Uterus (tissue), 4 donors: ENCODE data around the gene CST9L. TPM values are rescaled to one million over a fixed set of nuclear protein-coding genes. Genes with fewer than 3 reads are reported as not detected.

Source experiments
- DNase-seq, 2 donors: peaks; one replicate each; pipeline ENCODE4 v3.0.0-alpha.2; 2019 to 2020
- H3K27ac ChIP-seq, 2 donors: fragments of 200-600 bp; sonication (generic); 1 replicate in 1 of 2; 2 replicates in 1 of 2; pipeline ENCODE4 v1.5.1; 2016 to 2018
- H3K27me3 ChIP-seq, 2 donors: fragments of 200-600 bp; sonication (generic); one replicate each; pipeline ENCODE4 v1.5.1; 2018 to 2019; ENCODE audit warnings: control low read depth in 1 of 2
- H3K36me3 ChIP-seq, 2 donors: fragments of 200-600 bp; sonication (generic); one replicate each; pipeline ENCODE4 v1.5.1; 2019; ENCODE audit warnings: control low read depth in 1 of 2
- H3K4me1 ChIP-seq, 2 donors: fragments of 200-600 bp; sonication (generic); one replicate each; pipeline ENCODE4 v1.5.1; 2018 to 2019; ENCODE audit warnings: control low read depth in 1 of 2
- H3K4me3 ChIP-seq, 2 donors: fragments of 200-600 bp; sonication (generic); 1 replicate in 1 of 2; 2 replicates in 1 of 2; pipeline ENCODE4 v1.5.1; 2018 to 2019; ENCODE audit warnings: mild to moderate bottlenecking in 1 of 2
- H3K9me3 ChIP-seq, 2 donors: fragments of 200-600 bp; sonication (generic); one replicate each; pipeline ENCODE4 v1.5.1; 2019; ENCODE audit warnings: control low read depth in 1 of 2
- CTCF ChIP-seq, 4 experiments: fragments of 200-600 bp in 2 of 4; fragments of 450-650 bp in 2 of 4; sonication (generic) in 2 of 4; IDR thresholded peaks; one replicate each; pipeline ENCODE4 v1.5.1; 2016 to 2019; ENCODE audit warnings: antibody characterized with exemption in 4 of 4, mild to moderate bottlenecking in 2 of 4, moderate library complexity in 1 of 4
- POLR2A ChIP-seq, 2 donors: fragments of 450-650 bp; IDR thresholded peaks; one replicate each; pipeline ENCODE4 v1.6.1; 2016; ENCODE audit warnings: antibody characterized with exemption in 2 of 2, mild to moderate bottlenecking in 1 of 2, moderate library complexity in 1 of 2
- intact Hi-C: fragments of 100-400 bp; cut with DNase I; formaldehyde crosslinking; loops from one replicate; pipeline ENCODE4 v1.15.1; 2023; ENCODE audit warnings: low total_unique reads
- total RNA-seq, 4 donors: library from RNA; depleted of rRNA in 3 of 4; stranded (reverse); fragments of >200 nt in 3 of 4; gene quantifications; one replicate each; pipeline versions ENCODE4 v1.1.0 to v1.2.4, GENCODE V29; 2014 to 2023
- donor health status: DM: yes; HTN: yes; CAD: no.

CST9L gene
- total RNA-seq, 4 donors from 2014 or later, result not detected

- no peak for TF ChIP-seq CTCF (IDR thresholded peaks at IDR 0.05)
- no peak for TF ChIP-seq POLR2A (IDR thresholded peaks at IDR 0.05)
- Histone ChIP-seq H3K27me3 (no peaks in the 10 kb centered on the region), H3K36me3 (no peaks in the 10 kb centered on the region), H3K9me3 (no peaks in the 10 kb centered on the region), H3K27ac (no peak overlapping the region), H3K4me3 (no peak overlapping the region), H3K4me1 (no peaks in the 10 kb centered on the region)
- intact Hi-C loops, result no loop called here
- no peak for DNase-seq
These were observed 30.2 kb upstream of the CST9L start for GRCh38 chr20:23598481-23598880.

- H3K36me3 ChIP-seq, result no peaks in the 10 kb centered on the region
- intact Hi-C loops, result no loop called here
- H3K27ac ChIP-seq, result no peak overlapping the region
These were observed 28.4 kb upstream of the CST9L start for GRCh38 chr20:23596579-23597250.

GRCh38 chr20:23595941-23596340 lies 27.7 kb upstream of the CST9L start:
- no peak for TF ChIP-seq CTCF (IDR thresholded peaks at IDR 0.05)
- TF ChIP-seq POLR2A (IDR thresholded peaks at IDR 0.05), result no peak
- no peaks in the 10 kb centered on the region for H3K36me3 ChIP-seq
- no peaks in the 10 kb centered on the region for H3K9me3 ChIP-seq
- H3K4me3 ChIP-seq, result no peak overlapping the region
- DNase-seq, result no peak
- H3K27me3 ChIP-seq, result no peaks in the 10 kb centered on the region
- no peak overlapping the region for H3K27ac ChIP-seq
- H3K4me1 ChIP-seq, result no peaks in the 10 kb centered on the region
- intact Hi-C loops, result no loop called here

More at GRCh38 chr20:23596579-23597250, 28.4 kb upstream of the CST9L start:
- no peak for DNase-seq
- no peaks in the 10 kb centered on the region for H3K4me1 ChIP-seq
- no peak overlapping the region for H3K4me3 ChIP-seq
- no peaks in the 10 kb centered on the region for H3K27me3 ChIP-seq
- TF ChIP-seq POLR2A (IDR thresholded peaks at IDR 0.05) (no peak), CTCF (IDR thresholded peaks at IDR 0.05) (no peak)
- H3K9me3 ChIP-seq, result no peaks in the 10 kb centered on the region

- Histone ChIP-seq H3K4me1 (no peaks in the 10 kb centered on the region), H3K4me3 (no peak overlapping the region), H3K27ac (no peak overlapping the region), H3K9me3 (no peaks in the 10 kb centered on the region), H3K36me3 (no peaks in the 10 kb centered on the region), H3K27me3 (no peaks in the 10 kb centered on the region)
- intact Hi-C loops, result no loop called here
- no peak for DNase-seq
- TF ChIP-seq CTCF (IDR thresholded peaks at IDR 0.05), result no peak
- no peak for TF ChIP-seq POLR2A (IDR thresholded peaks at IDR 0.05)
These were observed 20.4 kb upstream of the CST9L start for GRCh38 chr20:23588434-23589403.

GRCh38 chr20:23587631-23588030 lies 19.3 kb upstream of the CST9L start:
- H3K27ac ChIP-seq, result no peak overlapping the region
- no peaks in the 10 kb centered on the region for H3K36me3 ChIP-seq
- intact Hi-C loops, result no loop called here
- TF ChIP-seq POLR2A (IDR thresholded peaks at IDR 0.05) (no peak), CTCF (IDR thresholded peaks at IDR 0.05) (no peak)
- no peak overlapping the region for H3K4me3 ChIP-seq
- no peaks in the 10 kb centered on the region for H3K27me3 ChIP-seq
- no peak for DNase-seq
- no peaks in the 10 kb centered on the region for H3K4me1 ChIP-seq
- no peaks in the 10 kb centered on the region for H3K9me3 ChIP-seq
